Fibroblast of the aortic adventitia (primary cell): ENCODE measurements around the gene SCG5. TPM values are rescaled to one million over a fixed set of nuclear protein-coding genes. Genes with fewer than 3 reads are reported as not detected.

Experiments
- DNase-seq: peaks from one replicate; pipeline ENCODE4 v3.0.0-alpha.2; 2010; ENCODE audit warnings: low read depth
- H3K4me3 ChIP-seq: 2 replicates; pipeline ENCODE4 v1.5.1; 2011; ENCODE audit warnings: low read depth, mild to moderate bottlenecking, control low read depth, low read length, moderate library complexity
- CTCF ChIP-seq: IDR thresholded peaks from 2 replicates; pipeline ENCODE4 v1.5.1; 2011; ENCODE audit warnings: mild to moderate bottlenecking, low read length, control low read depth, inconsistent platforms; ENCODE audit not compliant: insufficient read depth
- total RNA-seq: library from RNA; depleted of rRNA; stranded (reverse); fragments of >200 nt; gene quantifications from 2 replicates; pipeline ENCODE4 v1.2.3, GENCODE V29; 2012; ENCODE audit warnings: low replicate concordance

Gene SCG5
- total RNA-seq, 1 donor = 11.7 TPM

GRCh38 chr15:32718821-32719716 lies 77.6 kb downstream of the SCG5 start:
- TF ChIP-seq CTCF = no peak

DNA sequence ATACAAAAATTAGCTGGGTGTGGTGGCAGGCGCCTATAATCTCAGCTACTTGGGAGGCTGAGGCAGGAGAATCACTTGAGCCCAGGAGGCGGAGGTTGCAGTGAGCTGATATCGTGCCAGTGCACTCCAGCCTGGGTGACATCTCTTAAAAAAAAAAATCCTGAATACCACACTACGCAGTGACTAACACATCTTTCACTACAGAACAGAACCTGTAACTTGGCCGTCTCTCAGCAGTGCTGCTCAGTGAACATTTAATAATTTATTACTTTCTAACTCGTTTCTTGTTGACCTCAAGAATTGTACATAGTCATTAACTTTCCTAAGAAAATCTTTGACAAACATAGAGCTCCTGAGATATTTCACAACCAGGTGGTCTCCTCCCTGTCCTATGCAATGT lies 80.1 kb downstream of the SCG5 start:
- no peak for TF ChIP-seq CTCF
- H3K4me3 ChIP-seq = peak overlapping the region; percentile 19
- no peak for DNase-seq

More at GRCh38 chr15:32718821-32719716, 77.6 kb downstream of the SCG5 start:
- DNase-seq = no peak
- peak overlapping the region; percentile 83 for H3K4me3 ChIP-seq

DNA sequence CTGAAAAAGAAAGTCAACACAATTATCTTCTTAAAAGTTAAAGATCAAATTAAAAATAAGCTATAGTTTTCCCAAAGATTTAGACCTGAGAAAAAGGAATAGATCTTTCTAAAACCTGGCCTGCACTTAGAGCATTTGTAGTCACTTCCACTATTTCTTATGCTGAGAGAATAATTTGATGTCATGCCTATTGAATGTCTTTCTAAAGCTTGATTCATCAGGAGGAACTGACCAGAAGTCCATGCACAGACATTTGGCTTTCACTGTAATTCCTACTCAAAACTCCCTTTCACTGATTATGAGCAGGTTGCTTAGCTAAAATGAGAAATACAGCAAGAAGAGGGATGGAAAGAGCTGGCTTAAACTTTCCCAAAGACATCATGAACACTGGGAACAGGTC lies 80.6 kb downstream of the SCG5 start:
- DNase-seq = no peak
- peak overlapping the region; percentile 23 for H3K4me3 ChIP-seq

DNA sequence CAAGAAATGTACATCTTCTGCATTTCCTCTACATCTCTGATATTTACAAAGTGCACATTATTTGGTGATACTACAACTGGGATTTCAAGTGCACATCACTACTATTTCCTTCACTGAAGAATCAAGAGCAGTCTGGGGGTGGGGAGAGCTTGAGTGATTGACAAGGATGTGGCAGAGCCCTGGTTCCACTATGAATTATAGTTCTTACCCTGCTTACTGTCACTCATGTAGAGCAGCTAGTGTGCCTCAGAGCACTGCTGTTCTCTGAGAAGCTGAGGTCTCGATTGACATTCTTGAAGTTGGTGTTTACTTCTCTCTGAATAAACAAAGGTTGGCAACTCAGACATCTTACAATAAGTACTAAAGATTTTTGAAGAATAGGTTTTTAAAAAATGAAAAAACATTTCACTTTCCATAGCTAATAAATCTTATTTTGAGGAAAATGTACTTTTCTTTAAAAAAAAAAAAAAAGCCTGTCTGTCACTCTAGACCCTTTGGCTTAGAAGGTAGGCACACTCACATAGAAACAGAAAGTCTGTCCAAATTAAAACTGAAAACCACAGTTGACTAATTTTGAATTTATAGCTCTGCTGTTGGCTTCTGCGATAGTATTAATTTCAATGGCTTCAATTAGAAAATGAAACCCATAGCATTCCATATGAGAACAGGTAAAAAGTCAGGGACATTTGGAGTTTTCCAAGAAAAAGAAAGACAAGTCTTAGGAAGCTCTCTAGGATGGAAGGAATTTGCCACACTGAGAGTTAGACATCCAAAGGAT lies 81.8 kb downstream of the SCG5 start:
- no peak overlapping the region for H3K4me3 ChIP-seq
- TF ChIP-seq CTCF = no peak

More for the DNA sequence above, 80.6 kb downstream of the SCG5 start:
- TF ChIP-seq CTCF = no peak

GRCh38 chr15:32729700-32730395 lies 88.3 kb downstream of the SCG5 start:
- DNase-seq = no peak
- TF ChIP-seq CTCF = no peak
- H3K4me3 ChIP-seq = no peak overlapping the region

More for the DNA sequence above, 81.8 kb downstream of the SCG5 start:
- no peak for DNase-seq
